HCT116 (cell line): ENCODE measurements around the gene TMEM235. TPM values are rescaled to one million over a fixed set of nuclear protein-coding genes. Genes with fewer than 3 reads are reported as not detected.

ENCODE experiments used
- ATAC-seq: fragments of 200-7000 bp; cut with Tn5 transposase; 2 replicates; pipeline ENCODE4 v1.9.1; 2020; ENCODE audit warnings: mild to moderate bottlenecking, moderate library complexity
- BruUV-seq: library from RNA; stranded (reverse); fragments of 400-500 nt; replicated peaks from 2 replicates; lab custom pipeline; 2021; lab: Mats Ljungman, UMichigan
- CTCF ChIA-PET: fragments of 300-600 bp; sonication (Branson Sonifier 250); formaldehyde crosslinking; loops from one replicate; lab custom pipeline; 2021; ENCODE audit warnings: antibody characterized with exemption; lab: Charles Lee
- POLR2A ChIA-PET: fragments of 300-600, 350-600 bp; sonication (Branson Sonifier 250); formaldehyde crosslinking; loops from one replicate; lab custom pipeline; 2021; ENCODE audit warnings: antibody characterized with exemption; lab: Charles Lee
- RAD21 ChIA-PET, 2 experiments: fragments of 300-600 bp; sonication (Branson Sonifier 250); formaldehyde crosslinking; loops; one replicate each; lab custom pipeline; 2023; ENCODE audit warnings: low total read pairs in 2 of 2; ENCODE audit not compliant: uncharacterized antibody in 2 of 2, unreplicated experiment in 2 of 2, low non-redundant PET in 1 of 2; lab: Charles Lee
- DNase-seq: peaks from one replicate; pipeline ENCODE4 v3.0.0-alpha.2; 2010; ENCODE audit warnings: low read depth, low spot score
- H2AFZ ChIP-seq: fragments of 200-600 bp; shearing (Covaris generic), sonication (generic); 2 replicates; pipeline ENCODE4 v1.6.1; 2017; ENCODE audit warnings: low read depth, mixed run types, mixed read lengths, antibody characterized with exemption, low read length; ENCODE audit not compliant: poor library complexity, severe bottlenecking
- H3K27ac ChIP-seq: 2 replicates; pipeline ENCODE4 v1.5.1; 2012; ENCODE audit warnings: low read depth, low read length
- H3K27me3 ChIP-seq: fragments of 200-600 bp; sonication (generic); 2 replicates; pipeline ENCODE4 v1.6.1; 2016; ENCODE audit warnings: mixed run types, low read length, mixed read lengths; ENCODE audit not compliant: insufficient read depth
- H3K36me3 ChIP-seq, 2 experiments: fragments of 200-500 bp in 1 of 2; fragments of 200-600 bp in 1 of 2; sonication (Bioruptor generic) in 1 of 2; sonication (generic) in 1 of 2; 2 replicates each; pipeline versions ENCODE4 v1.5.1 to v1.6.1; 2014 to 2016; ENCODE audit warnings: low read length in 2 of 2, inconsistent platforms in 1 of 2, mixed read lengths in 1 of 2, mixed run types in 1 of 2; ENCODE audit not compliant: insufficient read depth in 2 of 2, control insufficient read depth in 1 of 2
- H3K4me1 ChIP-seq, 2 experiments: fragments of 200-600 bp in 1 of 2; sonication (generic) in 1 of 2; 2 replicates each; pipeline versions ENCODE4 v1.5.1 to v1.6.1; 2012 to 2017; ENCODE audit warnings: low read length in 2 of 2, inconsistent platforms in 1 of 2, mild to moderate bottlenecking in 1 of 2, mixed read lengths in 1 of 2, mixed run types in 1 of 2, moderate library complexity in 1 of 2; ENCODE audit not compliant: insufficient read depth in 2 of 2, control insufficient read depth in 1 of 2
- H3K4me2 ChIP-seq: fragments of 200-600 bp; sonication (generic); 2 replicates; pipeline ENCODE4 v1.6.1; 2017; ENCODE audit warnings: mixed run types, low read length, mixed read lengths
- H3K4me3 ChIP-seq, 2 experiments: fragments of 200-600 bp in 1 of 2; sonication (generic) in 1 of 2; replicated peaks in 1 of 2; 2 replicates each; pipeline ENCODE4 v1.5.1; 2011 to 2016; ENCODE audit warnings: low read length in 2 of 2, control low read depth in 1 of 2, low read depth in 1 of 2, mild to moderate bottlenecking in 1 of 2, mixed read lengths in 1 of 2, mixed run types in 1 of 2
- H3K79me2 ChIP-seq: fragments of 200-600 bp; sonication (generic); 2 replicates; pipeline ENCODE4 v1.6.1; 2017; ENCODE audit warnings: mild to moderate bottlenecking, mixed run types, low read length, moderate library complexity, mixed read lengths; ENCODE audit not compliant: insufficient read depth
- H3K9ac ChIP-seq: fragments of 200-600 bp; sonication (generic); 2 replicates; pipeline ENCODE4 v1.6.1; 2016; ENCODE audit warnings: low read length, mixed read lengths
- H3K9me2 ChIP-seq: fragments of 200-600 bp; sonication (generic), shearing (Covaris generic); 2 replicates; pipeline ENCODE4 v1.6.1; 2017; ENCODE audit warnings: mixed run types, mild to moderate bottlenecking, moderate library complexity; ENCODE audit not compliant: insufficient read depth
- H3K9me3 ChIP-seq, 2 experiments: fragments of 200-500 bp in 1 of 2; fragments of 200-600 bp in 1 of 2; sonication (Bioruptor generic) in 1 of 2; sonication (generic) in 1 of 2; 2 replicates each; pipeline ENCODE4 v1.6.1; 2014 to 2017; ENCODE audit warnings: low read length in 2 of 2, mixed read lengths in 2 of 2, inconsistent platforms in 1 of 2, low read depth in 1 of 2, mild to moderate bottlenecking in 1 of 2, mixed run types in 1 of 2, moderate library complexity in 1 of 2; ENCODE audit not compliant: control insufficient read depth in 1 of 2, insufficient read depth in 1 of 2
- H4K20me1 ChIP-seq: fragments of 200-600 bp; sonication (generic), shearing (Covaris generic); 2 replicates; pipeline ENCODE4 v1.6.1; 2017; ENCODE audit warnings: mixed run types, mild to moderate bottlenecking, moderate library complexity; ENCODE audit not compliant: insufficient read depth
- ATF3 ChIP-seq: IDR thresholded peaks from 2 replicates; pipeline ENCODE4 v1.6.1; 2012
- CBX3 ChIP-seq: IDR thresholded peaks from 2 replicates; pipeline ENCODE4 v1.6.1; 2012; ENCODE audit warnings: low read depth
- CEBPB ChIP-seq: IDR thresholded peaks from 2 replicates; pipeline ENCODE4 v1.6.1; 2012; ENCODE audit warnings: low read depth
- CTCF ChIP-seq, 3 experiments: fragments of 200-600 bp in 1 of 3; sonication (generic) in 1 of 3; IDR thresholded peaks in 2 of 3; conservative IDR thresholded peaks in 1 of 3; 2 replicates each; pipeline ENCODE4 v1.5.1; 2012 to 2017; ENCODE audit warnings: low read depth in 2 of 3, low read length in 2 of 3, antibody characterized with exemption in 1 of 3, borderline replicate concordance in 1 of 3, control low read depth in 1 of 3, mild to moderate bottlenecking in 1 of 3, mixed read lengths in 1 of 3, mixed run types in 1 of 3, moderate library complexity in 1 of 3; ENCODE audit not compliant: insufficient read depth in 1 of 3
- EGR1 ChIP-seq: IDR thresholded peaks from 2 replicates; pipeline ENCODE4 v1.6.1; 2012; ENCODE audit warnings: low read depth
- ELF1 ChIP-seq: IDR thresholded peaks from 2 replicates; pipeline ENCODE4 v1.6.1; 2012; ENCODE audit warnings: low read depth, borderline replicate concordance
- EZH2 ChIP-seq: fragments of 200-600 bp; sonication (generic); IDR thresholded peaks from 2 replicates; pipeline ENCODE4 v1.6.1; 2017; ENCODE audit warnings: antibody characterized with exemption, mixed run types
- FOSL1 ChIP-seq: IDR thresholded peaks from 2 replicates; pipeline ENCODE4 v1.6.1; 2012; ENCODE audit warnings: low read depth
- POLR2A ChIP-seq: IDR thresholded peaks from 2 replicates; pipeline ENCODE4 v1.7.0; 2011; ENCODE audit warnings: borderline replicate concordance; ENCODE audit not compliant: insufficient read depth, insufficient read length; ENCODE audit errors: extremely low read depth
- POLR2AphosphoS5 ChIP-seq: IDR thresholded peaks from 2 replicates; pipeline ENCODE4 v1.6.1; 2011; ENCODE audit warnings: mild to moderate bottlenecking, low read depth, low read length, moderate library complexity
- REST ChIP-seq: IDR thresholded peaks from 2 replicates; pipeline ENCODE4 v1.6.1; 2012; ENCODE audit warnings: low read depth
- SIN3A ChIP-seq: IDR thresholded peaks from 2 replicates; pipeline ENCODE4 v1.6.1; 2012; ENCODE audit warnings: low read depth
- SP1 ChIP-seq: IDR thresholded peaks from 2 replicates; pipeline ENCODE4 v1.6.1; 2012; ENCODE audit warnings: low read depth
- TCF7L2 ChIP-seq: IDR thresholded peaks from 2 replicates; pipeline ENCODE4 v1.7.0; 2011; ENCODE audit warnings: borderline replicate concordance, inconsistent platforms; ENCODE audit not compliant: insufficient read depth, insufficient read length; ENCODE audit errors: extremely low read depth
- YY1 ChIP-seq: IDR thresholded peaks from 2 replicates; pipeline ENCODE4 v1.6.1; 2011; ENCODE audit warnings: low read length, low read depth, moderate library complexity, mild to moderate bottlenecking; ENCODE audit not compliant: insufficient replicate concordance; ENCODE audit errors: extremely low read depth
- ZNF274 ChIP-seq: fragments of 200-500 bp; sonication (Bioruptor generic); IDR thresholded peaks from 2 replicates; pipeline ENCODE4 v1.6.1; 2014; ENCODE audit warnings: mild to moderate bottlenecking, low read depth, low read length, inconsistent platforms
- intact Hi-C: fragments of 100-400 bp; cut with micrococcal nuclease; formaldehyde crosslinking; loops from 2 replicates; pipeline ENCODE4 v1.10.0; 2022
- total RNA-seq: library from RNA; stranded (reverse); gene quantifications from one replicate; pipeline ENCODE4 v1.2.1, GENCODE V29; 2021; ENCODE audit not compliant: unreplicated experiment
- TF ChIP-seq, protein P1 (sequence below): IDR thresholded peaks from 2 replicates; pipeline ENCODE4 v1.6.1; 2011; ENCODE audit warnings: mild to moderate bottlenecking, low read length, moderate library complexity; ENCODE audit not compliant: insufficient replicate concordance; ENCODE audit errors: extremely low read depth

TMEM235 gene
- total RNA-seq, 1 experiment from 2014 or later, result not detected

DNA sequence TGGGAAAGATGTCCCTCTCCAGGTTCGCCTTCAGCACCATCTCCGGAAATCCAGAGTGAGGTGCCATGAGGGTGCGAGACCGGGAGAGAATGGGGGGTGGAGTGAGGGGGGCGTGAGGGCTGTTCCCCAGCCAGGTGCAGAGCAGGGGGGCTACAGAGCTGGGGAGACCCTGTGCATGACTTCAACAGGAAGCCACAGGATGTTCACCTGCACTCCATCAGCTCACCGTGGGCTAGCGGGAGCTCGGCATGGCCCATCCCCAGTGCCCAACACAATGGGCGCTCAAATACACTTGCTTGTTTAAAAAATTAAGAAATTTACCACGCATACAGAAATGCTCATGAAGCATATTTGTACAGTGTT is 27.7 kb downstream of the TMEM235 start:
- CTCF ChIA-PET, result interaction anchor here (1.4 kb wide), 2 partner anchors 8 to 9 kb away, joined by 3 to 6 read pairs; no protein-coding TSS in a partner anchor
- Histone ChIP-seq H3K9me3 (no peaks in the 10 kb centered on the region), H4K20me1 (no peaks in the 10 kb centered on the region), H3K4me1 (peaks cover 0 to 5% of the 10 kb centered on the region in 2 experiments; a peak in 1 of 4 replicates), H3K36me3 (no peaks in the 10 kb centered on the region), H2AFZ (no peak overlapping the region), H3K9ac (no peak overlapping the region), H3K9me2 (no peaks in the 10 kb centered on the region), H3K27me3 (no peaks in the 10 kb centered on the region), H3K4me2 (no peak overlapping the region), H3K79me2 (no peaks in the 10 kb centered on the region), H3K27ac (no peak overlapping the region), H3K4me3 (no peak overlapping the region)
- ATAC-seq, result no peak
- TF ChIP-seq EZH2, result no peak
- no peak for TF ChIP-seq REST
- no peak for TF ChIP-seq TCF7L2
- TF ChIP-seq POLR2A, result no peak
- TF ChIP-seq ELF1, result no peak
- no peak for TF ChIP-seq FOSL1
- TF ChIP-seq SP1, result no peak
- no peak for TF ChIP-seq SIN3A
- TF ChIP-seq, protein P1, sequence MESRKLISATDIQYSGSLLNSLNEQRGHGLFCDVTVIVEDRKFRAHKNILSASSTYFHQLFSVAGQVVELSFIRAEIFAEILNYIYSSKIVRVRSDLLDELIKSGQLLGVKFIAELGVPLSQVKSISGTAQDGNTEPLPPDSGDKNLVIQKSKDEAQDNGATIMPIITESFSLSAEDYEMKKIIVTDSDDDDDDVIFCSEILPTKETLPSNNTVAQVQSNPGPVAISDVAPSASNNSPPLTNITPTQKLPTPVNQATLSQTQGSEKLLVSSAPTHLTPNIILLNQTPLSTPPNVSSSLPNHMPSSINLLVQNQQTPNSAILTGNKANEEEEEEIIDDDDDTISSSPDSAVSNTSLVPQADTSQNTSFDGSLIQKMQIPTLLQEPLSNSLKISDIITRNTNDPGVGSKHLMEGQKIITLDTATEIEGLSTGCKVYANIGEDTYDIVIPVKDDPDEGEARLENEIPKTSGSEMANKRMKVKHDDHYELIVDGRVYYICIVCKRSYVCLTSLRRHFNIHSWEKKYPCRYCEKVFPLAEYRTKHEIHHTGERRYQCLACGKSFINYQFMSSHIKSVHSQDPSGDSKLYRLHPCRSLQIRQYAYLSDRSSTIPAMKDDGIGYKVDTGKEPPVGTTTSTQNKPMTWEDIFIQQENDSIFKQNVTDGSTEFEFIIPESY, result no peak
- no peak for TF ChIP-seq CBX3
- no peak for TF ChIP-seq ATF3
- no peak for TF ChIP-seq ZNF274
- TF ChIP-seq CEBPB, result no peak
- no peak for TF ChIP-seq YY1
- no peak for TF ChIP-seq POLR2AphosphoS5
- no peak for TF ChIP-seq CTCF (IDR thresholded peaks at IDR 0.05 in 2 of 3, conservative IDR thresholded peaks at IDR 0.05 in 1 of 3; ENCODE audit: borderline replicate concordance in 1 of 3, insufficient read depth in 1 of 3, low read depth in 2 of 3, low read length in 2 of 3)
- TF ChIP-seq EGR1, result no peak
- RAD21 ChIA-PET, result no interaction called here
- BruUV-seq, result no TSS peak
- intact Hi-C loops, result no loop called here
- DNase-seq, result no peak
- POLR2A ChIA-PET, result no interaction called here
